ENCODE results near the gene IL11.

The IL11 gene

GRCh38 chr19:55369653-55370304 lies 484 bp downstream of the IL11 start:
- DNase-seq, result peak; percentile 33 to 46

GRCh38 chr19:55368701-55369563 lies 1.3 kb downstream of the IL11 start:
- DNase-seq, result no peak

- DNase-seq, result no peak
These were observed 2.2 kb downstream of the IL11 start for GRCh38 chr19:55368106-55368505.

- no peak for DNase-seq
These were observed 3.5 kb downstream of the IL11 start for GRCh38 chr19:55366790-55367189.

GRCh38 chr19:55365964-55366363 lies 4.3 kb downstream of the IL11 start:
- DNase-seq, result no peak

GRCh38 chr19:55365245-55365644 lies 5.0 kb downstream of the IL11 start:
- DNase-seq, result no peak

- DNase-seq, result no peak
These were observed 7.1 kb downstream of the IL11 start, which contains the start of gene GARIN5B for GRCh38 chr19:55362990-55363716. Gene GARIN5B (minus strand): TSS chr19:55363260. CDS start chr19:55363066, 194 bp downstream.

- no peak for DNase-seq
These were observed 7.9 kb downstream of the IL11 start for GRCh38 chr19:55362174-55362989.

GRCh38 chr19:55360902-55361301 lies 9.4 kb downstream of the IL11 start:
- no peak for DNase-seq

GRCh38 chr19:55358943-55359908 lies 11.0 kb downstream of the IL11 start:
- DNase-seq, result no peak

GRCh38 chr19:55358493-55358892 lies 11.8 kb downstream of the IL11 start:
- DNase-seq, result no peak

- no peak for DNase-seq
These were observed 14.9 kb downstream of the IL11 start for GRCh38 chr19:55355213-55355821.

GRCh38 chr19:55354698-55355212 lies 15.5 kb downstream of the IL11 start, which contains the start of gene COX6B2:
Gene COX6B2 (minus strand): TSS chr19:55354719. CDS start chr19:55354521, 198 bp downstream.
- no peak for DNase-seq

- peak; percentile 70 to 75 for DNase-seq
These were observed 16.2 kb downstream of the IL11 start for GRCh38 chr19:55353803-55354697.

GRCh38 chr19:55353356-55353802 lies 16.9 kb downstream of the IL11 start:
- DNase-seq, result no peak

- no peak for DNase-seq
These were observed 17.6 kb downstream of the IL11 start for GRCh38 chr19:55352549-55353145.

- no peak for DNase-seq
These were observed 18.2 kb downstream of the IL11 start for GRCh38 chr19:55352040-55352439.

GRCh38 chr19:55350620-55351315 lies 19.5 kb downstream of the IL11 start:
- no peak for DNase-seq

Data from activated CD4-positive, alpha-beta T cell treated with anti-CD3 and anti-CD28 coated beads, Interleukin-2, amount 50 U/mL, for 48 hours (primary cell).